SK-N-SH treated with all-trans-retinoic acid at 6 μM for 48 hours (cell line): ENCODE results near the gene RASSF9.

ENCODE experiments used
- ATAC-seq: fragments of 200-7000 bp; cut with Tn5 transposase; 3 replicates; pipeline ENCODE4 v1.9.1; 2020; ENCODE audit warnings: mild to moderate bottlenecking, moderate library complexity
- ARNTL ChIP-seq: fragments of 450-650 bp; formaldehyde crosslinking; IDR thresholded peaks from 2 replicates; pipeline ENCODE4 v1.5.0; 2020; ENCODE audit warnings: low read depth, mild to moderate bottlenecking, moderate library complexity, borderline replicate concordance
- CREB5 ChIP-seq: fragments of 250-450 bp; sonication (Bioruptor Pico); IDR thresholded peaks from 2 replicates; pipeline ENCODE4 v1.5.1; 2020; ENCODE audit warnings: low read depth, mild to moderate bottlenecking, moderate library complexity
- CSDC2 ChIP-seq: fragments of 250-450 bp; sonication (Bioruptor Pico); IDR thresholded peaks from 2 replicates; pipeline ENCODE4 v1.5.0; 2020; ENCODE audit warnings: mild to moderate bottlenecking, moderate library complexity
- CSRNP3 ChIP-seq: fragments of 250-450 bp; sonication (Bioruptor Pico); IDR thresholded peaks from 2 replicates; pipeline ENCODE4 v1.5.1; 2021; ENCODE audit warnings: mild to moderate bottlenecking, moderate library complexity
- ESRRG ChIP-seq: fragments of 250-450 bp; sonication (Bioruptor Pico); IDR thresholded peaks from 2 replicates; pipeline ENCODE4 v1.6.1; 2021; ENCODE audit warnings: mild to moderate bottlenecking
- GLIS3 ChIP-seq: fragments of 250-450 bp; sonication (Bioruptor Pico); IDR thresholded peaks from 2 replicates; pipeline ENCODE4 v1.5.0; 2020; ENCODE audit warnings: mild to moderate bottlenecking, moderate library complexity
- ISL1 ChIP-seq: fragments of 250-450 bp; sonication (Bioruptor Pico); IDR thresholded peaks from 2 replicates; pipeline ENCODE4 v2.1.2; 2022; ENCODE audit warnings: mild to moderate bottlenecking, moderate library complexity
- OSR1 ChIP-seq: fragments of 250-450 bp; sonication (Bioruptor Pico); IDR thresholded peaks from 2 replicates; pipeline ENCODE4 v1.8.0; 2022; ENCODE audit warnings: moderate library complexity, mild to moderate bottlenecking, inconsistent platforms
- PATZ1 ChIP-seq: fragments of 250-450 bp; sonication (Bioruptor Pico); IDR thresholded peaks from 2 replicates; pipeline ENCODE4 v1.8.0; 2020; ENCODE audit warnings: mild to moderate bottlenecking, moderate library complexity, borderline replicate concordance
- PPARA ChIP-seq: fragments of 250-450 bp; sonication (Bioruptor Pico); IDR thresholded peaks from 2 replicates; pipeline ENCODE4 v1.5.0; 2020; ENCODE audit warnings: mild to moderate bottlenecking, borderline replicate concordance
- RARB ChIP-seq: fragments of 250-450 bp; sonication (Bioruptor Pico); IDR thresholded peaks from 2 replicates; pipeline ENCODE4 v1.8.0; 2021; ENCODE audit warnings: mild to moderate bottlenecking, moderate library complexity
- SNAI2 ChIP-seq: fragments of 250-450 bp; sonication (Bioruptor Pico); IDR thresholded peaks from 2 replicates; pipeline ENCODE4 v1.5.0; 2020; ENCODE audit warnings: mild to moderate bottlenecking, moderate library complexity
- TCF4 ChIP-seq: fragments of 250-450 bp; sonication (Bioruptor Pico); IDR thresholded peaks from 2 replicates; pipeline ENCODE4 v1.8.0; 2021; ENCODE audit warnings: mild to moderate bottlenecking, moderate library complexity, borderline replicate concordance
- TOX ChIP-seq: fragments of 250-450 bp; sonication (Bioruptor Pico); IDR thresholded peaks from 2 replicates; pipeline ENCODE4 v1.8.0; 2021; ENCODE audit warnings: mild to moderate bottlenecking, moderate library complexity, borderline replicate concordance
- ZC3H10 ChIP-seq: fragments of 250-450 bp; sonication (Bioruptor Pico); IDR thresholded peaks from 2 replicates; pipeline ENCODE4 v1.5.1; 2021; ENCODE audit warnings: mild to moderate bottlenecking, moderate library complexity
- ZFP3 ChIP-seq: fragments of 250-450 bp; sonication (Bioruptor Pico); IDR thresholded peaks from 2 replicates; pipeline ENCODE4 v1.5.0; 2020; ENCODE audit warnings: mild to moderate bottlenecking, moderate library complexity
- ZFP30 ChIP-seq: fragments of 450-650 bp; formaldehyde crosslinking; IDR thresholded peaks from 2 replicates; pipeline ENCODE4 v1.5.0; 2022; ENCODE audit warnings: mild to moderate bottlenecking, moderate library complexity
- ZNF565 ChIP-seq: fragments of 450-650 bp; formaldehyde crosslinking; conservative IDR thresholded peaks from 2 replicates; pipeline ENCODE4 v1.5.0; 2020; ENCODE audit warnings: low read depth, mild to moderate bottlenecking, moderate library complexity
- ZNF70 ChIP-seq: fragments of 450-650 bp; formaldehyde crosslinking; IDR thresholded peaks from 2 replicates; pipeline ENCODE4 v1.5.0; 2020; ENCODE audit warnings: mild to moderate bottlenecking, moderate library complexity
- ZNF8 ChIP-seq: fragments of 450-650 bp; formaldehyde crosslinking; IDR thresholded peaks from 2 replicates; pipeline ENCODE4 v1.5.0; 2020; ENCODE audit warnings: mild to moderate bottlenecking, moderate library complexity
- TF ChIP-seq, protein P1 (sequence below): fragments of 250-450 bp; sonication (Bioruptor Pico); IDR thresholded peaks from 2 replicates; pipeline ENCODE4 v1.8.0; 2021; ENCODE audit warnings: low read depth, mild to moderate bottlenecking, moderate library complexity, borderline replicate concordance

The RASSF9 gene

GRCh38 chr12:85829391-85829790, 6.8 kb downstream of the RASSF9 start:
- TF ChIP-seq PATZ1 (CRISPR knock-in tag) (no peak), OSR1 (CRISPR knock-in tag) (no peak), SNAI2 (no peak), CSDC2 (CRISPR knock-in tag) (no peak)
- TF ChIP-seq, protein P1, sequence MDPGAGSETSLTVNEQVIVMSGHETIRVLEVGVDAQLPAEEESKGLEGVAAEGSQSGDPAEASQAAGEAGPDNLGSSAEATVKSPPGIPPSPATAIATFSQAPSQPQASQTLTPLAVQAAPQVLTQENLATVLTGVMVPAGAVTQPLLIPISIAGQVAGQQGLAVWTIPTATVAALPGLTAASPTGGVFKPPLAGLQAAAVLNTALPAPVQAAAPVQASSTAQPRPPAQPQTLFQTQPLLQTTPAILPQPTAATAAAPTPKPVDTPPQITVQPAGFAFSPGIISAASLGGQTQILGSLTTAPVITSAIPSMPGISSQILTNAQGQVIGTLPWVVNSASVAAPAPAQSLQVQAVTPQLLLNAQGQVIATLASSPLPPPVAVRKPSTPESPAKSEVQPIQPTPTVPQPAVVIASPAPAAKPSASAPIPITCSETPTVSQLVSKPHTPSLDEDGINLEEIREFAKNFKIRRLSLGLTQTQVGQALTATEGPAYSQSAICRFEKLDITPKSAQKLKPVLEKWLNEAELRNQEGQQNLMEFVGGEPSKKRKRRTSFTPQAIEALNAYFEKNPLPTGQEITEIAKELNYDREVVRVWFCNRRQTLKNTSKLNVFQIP (CRISPR knock-in tag): no peak
- TF ChIP-seq, all 23 proteins: peak for 0
- ATAC-seq: no peak

- ATAC-seq: no peak
- TF ChIP-seq ZNF70 (CRISPR knock-in tag) (no peak), ZNF565 (CRISPR knock-in tag) (no peak), ISL1 (CRISPR knock-in tag) (no peak), ZNF8 (CRISPR knock-in tag) (no peak), RARB (CRISPR knock-in tag) (no peak), CSDC2 (CRISPR knock-in tag) (no peak), ZC3H10 (CRISPR knock-in tag) (no peak), GLIS3 (CRISPR knock-in tag) (no peak), ZFP30 (no peak), ARNTL (no peak), PATZ1 (CRISPR knock-in tag) (no peak), SNAI2 (no peak), CSRNP3 (CRISPR knock-in tag) (no peak), CREB5 (CRISPR knock-in tag) (no peak), TCF4 (CRISPR knock-in tag) (no peak), PPARA (CRISPR knock-in tag) (no peak), TOX (CRISPR knock-in tag) (no peak)
- TF ChIP-seq, protein P1 (CRISPR knock-in tag): no peak
Measured at GRCh38 chr12:85828576-85828975, 7.6 kb downstream of the RASSF9 start.

GRCh38 chr12:85825746-85826145, 10.5 kb downstream of the RASSF9 start:
- no peak for ATAC-seq
- TF ChIP-seq ZNF70 (CRISPR knock-in tag): no peak
- TF ChIP-seq, protein P1 (CRISPR knock-in tag): no peak
- no peak for TF ChIP-seq TOX (CRISPR knock-in tag)
- TF ChIP-seq ESRRG (CRISPR knock-in tag): no peak
- TF ChIP-seq OSR1 (CRISPR knock-in tag): no peak
- no peak for TF ChIP-seq RARB (CRISPR knock-in tag)
- no peak for TF ChIP-seq ZFP3 (CRISPR knock-in tag)
- no peak for TF ChIP-seq ZNF565 (CRISPR knock-in tag)
- no peak for TF ChIP-seq PATZ1 (CRISPR knock-in tag)
- no peak for TF ChIP-seq ARNTL
